Spinal cord (tissue), 10 donors: ENCODE data around the gene CD248. TPM values are rescaled to one million over a fixed set of nuclear protein-coding genes. Genes with fewer than 3 reads are reported as not detected.
"Not testable (repeated sequence)": the region's sequence is repeated elsewhere in the genome, so short reads cannot be mapped to it uniquely, and the experiment has no call there.

Experiments used
- DNase-seq, 6 donors: peaks; one replicate each; pipeline versions ENCODE4 v3.0.0 to v3.0.0-alpha.2; 2013 to 2015; ENCODE audit warnings: low spot score in 6 of 6, low read depth in 4 of 6
- H3K27ac ChIP-seq: one replicate; pipeline ENCODE4 v1.5.1; 2013; ENCODE audit warnings: low read depth, low read length, control low read depth
- H3K27me3 ChIP-seq: one replicate; pipeline ENCODE4 v1.6.1; 2013; ENCODE audit warnings: low read length; ENCODE audit not compliant: control insufficient read depth, insufficient read depth
- H3K36me3 ChIP-seq: one replicate; pipeline ENCODE4 v1.6.1; 2013; ENCODE audit warnings: low read length; ENCODE audit not compliant: control insufficient read depth, insufficient read depth
- H3K4me1 ChIP-seq: one replicate; pipeline ENCODE4 v1.6.1; 2013; ENCODE audit warnings: low read length; ENCODE audit not compliant: control insufficient read depth, insufficient read depth
- H3K4me3 ChIP-seq: one replicate; pipeline ENCODE4 v1.5.1; 2013; ENCODE audit warnings: low read depth, low read length, control low read depth
- H3K9me3 ChIP-seq: one replicate; pipeline ENCODE4 v1.6.1; 2013; ENCODE audit warnings: low read length; ENCODE audit not compliant: control insufficient read depth, insufficient read depth
- WGBS: methylation state at CpG from one replicate; pipeline ENCODE4 v1.1.5; 2013; ENCODE audit warnings: missing lambda C conversion rate; ENCODE audit not compliant: insufficient coverage; 5-methylcytosine and 5-hydroxymethylcytosine counted together
- polyA plus RNA-seq, 2 donors: library from polyadenylated mRNA; unstranded; fragments of 120-200 nt; gene quantifications; one replicate each; pipeline ENCODE4 v1.2.1, GENCODE V29; 2013; ENCODE audit not compliant: insufficient read length in 2 of 2
- total RNA-seq, 2 donors: library from RNA; depleted of rRNA in 1 of 2; stranded (reverse); fragments of 120-200 nt in 1 of 2; fragments of >200 nt in 1 of 2; gene quantifications; one replicate each; pipeline versions ENCODE4 v1.2.3 to v1.2.4, GENCODE V29; 2013 to 2014
- donor health status: healthy.

CD248 gene
- total and polyA plus RNA-seq, 4 donors, result 10.9 to 44.0 (median 27.9) TPM

GRCh38 chr11:66313321-66314185 lies 3.3 kb downstream of the CD248 start:
- WGBS, result 8% methylated on average over 30 of the region's 38 CpGs
- no peak for DNase-seq
- Histone ChIP-seq H3K4me3 (peak overlapping the region; percentile 45), H3K27ac (peak overlapping the region; percentile 97), H3K27me3 (no peaks in the 10 kb centered on the region), H3K4me1 (peaks cover 53% of the 10 kb centered on the region), H3K9me3 (no peaks in the 10 kb centered on the region), H3K36me3 (peaks cover 4% of the 10 kb centered on the region)

- Histone ChIP-seq H3K27ac (peak overlapping the region; percentile 97), H3K36me3 (peaks cover 4% of the 10 kb centered on the region), H3K9me3 (no peaks in the 10 kb centered on the region), H3K4me3 (peak overlapping the region; percentile 75), H3K4me1 (peaks cover 44% of the 10 kb centered on the region), H3K27me3 (no peaks in the 10 kb centered on the region)
- DNase-seq, result peak; percentile 82 to 98 (median 88)
- under 1% methylated on average over 48 of the region's 52 CpGs for WGBS
These were observed 4.1 kb downstream of the CD248 start for GRCh38 chr11:66312549-66313320.

- peak in 5 of 6 donors; percentile 53 to 96 (median 78) for DNase-seq
- Histone ChIP-seq H3K9me3 (no peaks in the 10 kb centered on the region), H3K27ac (peak overlapping the region; percentile 97), H3K4me3 (peak overlapping the region; percentile 75), H3K4me1 (peaks cover 38% of the 10 kb centered on the region), H3K27me3 (no peaks in the 10 kb centered on the region), H3K36me3 (peaks cover 4% of the 10 kb centered on the region)
- WGBS, result under 1% methylated on average over 44 of the region's 44 CpGs
These were observed 4.8 kb downstream of the CD248 start for GRCh38 chr11:66311965-66312548.

- DNase-seq, result no peak
- peak overlapping the region; percentile 75 for H3K4me3 ChIP-seq
- peaks cover 35% of the 10 kb centered on the region for H3K4me1 ChIP-seq
- H3K9me3 ChIP-seq, result no peaks in the 10 kb centered on the region
- no peaks in the 10 kb centered on the region for H3K27me3 ChIP-seq
- peak overlapping the region; percentile 97 for H3K27ac ChIP-seq
- WGBS, result 26% methylated on average over 15 of the region's 26 CpGs
- H3K36me3 ChIP-seq, result peaks cover 4% of the 10 kb centered on the region
These were observed 5.3 kb downstream of the CD248 start for GRCh38 chr11:66311470-66311964.

- WGBS, result 96% methylated on average over 9 of the region's 18 CpGs
- not testable (repeated sequence) for H3K27me3 ChIP-seq, H3K9me3 ChIP-seq
These were observed 5.9 kb downstream of the CD248 start for GRCh38 chr11:66310803-66311440.

GRCh38 chr11:66310324-66310723 lies 6.5 kb downstream of the CD248 start:
- Histone ChIP-seq H3K4me3 (no peak overlapping the region), H3K9me3 (no peaks in the 10 kb centered on the region), H3K4me1 (peaks cover 27% of the 10 kb centered on the region), H3K27me3 (no peaks in the 10 kb centered on the region), H3K36me3 (no peaks in the 10 kb centered on the region), H3K27ac (no peak overlapping the region)
- DNase-seq, result no peak
- 97% methylated on average over 8 of the region's 8 CpGs for WGBS

More at GRCh38 chr11:66310803-66311440, 5.9 kb downstream of the CD248 start:
- not testable (repeated sequence) for H3K36me3 ChIP-seq, H3K4me3 ChIP-seq, H3K27ac ChIP-seq, DNase-seq
- peaks cover 30% of the 10 kb centered on the region for H3K4me1 ChIP-seq

- H3K4me1 ChIP-seq, result peaks cover 27% of the 10 kb centered on the region
- H3K9me3 ChIP-seq, result no peaks in the 10 kb centered on the region
- H3K4me3 ChIP-seq, result no peak overlapping the region
- no peak overlapping the region for H3K27ac ChIP-seq
- 38% methylated on average over 3 of the region's 3 CpGs for WGBS
- DNase-seq, result peak in 1 of 6 donors; percentile 66
- no peaks in the 10 kb centered on the region for H3K27me3 ChIP-seq
- no peaks in the 10 kb centered on the region for H3K36me3 ChIP-seq
These were observed 7.4 kb downstream of the CD248 start for GRCh38 chr11:66309475-66309874.

GRCh38 chr11:66302656-66303055 lies 14.2 kb downstream of the CD248 start:
- H3K36me3 ChIP-seq, result no peaks in the 10 kb centered on the region
- 86% methylated on average over 9 of the region's 12 CpGs for WGBS
- no peaks in the 10 kb centered on the region for H3K4me1 ChIP-seq
- H3K9me3 ChIP-seq, result no peaks in the 10 kb centered on the region
- H3K4me3 ChIP-seq, result no peak overlapping the region
- no peak overlapping the region for H3K27ac ChIP-seq
- no peak for DNase-seq
- no peaks in the 10 kb centered on the region for H3K27me3 ChIP-seq

- Histone ChIP-seq H3K4me3 (no peak overlapping the region), H3K9me3 (no peaks in the 10 kb centered on the region), H3K36me3 (peaks cover 26% of the 10 kb centered on the region), H3K27me3 (no peaks in the 10 kb centered on the region), H3K4me1 (no peaks in the 10 kb centered on the region), H3K27ac (no peak overlapping the region)
- DNase-seq, result no peak
- 78% methylated on average over 1 of the region's 3 CpGs for WGBS
These were observed 17.7 kb downstream of the CD248 start for GRCh38 chr11:66299186-66299585.
